GM18870 (cell line): Measurements from ENCODE around the gene TNFRSF9.
"Not testable (repeated sequence)": the region's sequence is repeated elsewhere in the genome, so short reads cannot be mapped to it uniquely, and the experiment has no call there.

ENCODE experiments used
- ATAC-seq: cut with Tn5 transposase; IDR thresholded peaks from one replicate; pipeline ENCODE4 v1.9.1; 2021; ENCODE audit warnings: moderate library complexity; ENCODE audit not compliant: unreplicated experiment

The TNFRSF9 gene

GRCh38 chr1:7940745-7941436 is at the start of gene TNFRSF9:
TNFRSF9 (minus strand) TSS chr1:7940839; CDS start chr1:7939994, 845 bp downstream.
- no peak for ATAC-seq

- no peak for ATAC-seq
Measured at GRCh38 chr1:7989762-7990428, 49.3 kb upstream of the TNFRSF9 start.

DNA sequence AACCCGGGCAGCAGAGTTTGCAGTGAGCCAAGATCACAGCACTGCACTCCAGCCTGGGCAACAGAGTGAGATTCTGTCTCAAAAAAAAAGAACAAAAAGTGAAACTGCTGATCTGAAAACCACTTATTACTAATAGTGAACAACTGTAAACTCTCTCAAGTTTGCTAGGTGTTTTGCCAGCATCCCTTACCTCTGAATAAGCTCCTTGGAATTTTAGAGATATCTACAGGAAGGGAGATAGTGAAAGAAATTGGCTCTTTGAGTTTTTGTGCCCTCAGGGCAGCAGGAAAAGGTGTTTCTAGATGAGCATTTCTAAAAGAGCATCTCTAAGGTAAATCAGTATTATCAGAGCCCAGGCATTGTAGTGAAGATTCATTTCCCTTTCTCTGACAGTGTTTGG is 47.9 kb upstream of the TNFRSF9 start:
- ATAC-seq: no peak

GRCh38 chr1:7987528-7987927 is 46.9 kb upstream of the TNFRSF9 start:
- no peak for ATAC-seq

GRCh38 chr1:7985851-7986612 is 45.4 kb upstream of the TNFRSF9 start:
- no peak for ATAC-seq

DNA sequence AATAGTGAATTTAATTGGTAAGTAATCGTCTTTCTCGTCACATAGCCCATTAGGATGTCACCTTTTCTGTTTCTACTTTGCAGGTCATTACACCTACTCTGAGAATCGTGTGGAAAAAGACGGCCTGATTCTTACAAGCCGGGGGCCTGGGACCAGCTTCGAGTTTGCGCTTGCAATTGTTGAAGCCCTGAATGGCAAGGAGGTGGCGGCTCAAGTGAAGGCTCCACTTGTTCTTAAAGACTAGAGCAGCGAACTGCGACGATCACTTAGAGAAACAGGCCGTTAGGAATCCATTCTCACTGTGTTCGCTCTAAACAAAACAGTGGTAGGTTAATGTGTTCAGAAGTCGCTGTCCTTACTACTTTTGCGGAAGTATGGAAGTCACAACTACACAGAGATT is 44.2 kb upstream of the TNFRSF9 start:
- ATAC-seq: no peak

DNA sequence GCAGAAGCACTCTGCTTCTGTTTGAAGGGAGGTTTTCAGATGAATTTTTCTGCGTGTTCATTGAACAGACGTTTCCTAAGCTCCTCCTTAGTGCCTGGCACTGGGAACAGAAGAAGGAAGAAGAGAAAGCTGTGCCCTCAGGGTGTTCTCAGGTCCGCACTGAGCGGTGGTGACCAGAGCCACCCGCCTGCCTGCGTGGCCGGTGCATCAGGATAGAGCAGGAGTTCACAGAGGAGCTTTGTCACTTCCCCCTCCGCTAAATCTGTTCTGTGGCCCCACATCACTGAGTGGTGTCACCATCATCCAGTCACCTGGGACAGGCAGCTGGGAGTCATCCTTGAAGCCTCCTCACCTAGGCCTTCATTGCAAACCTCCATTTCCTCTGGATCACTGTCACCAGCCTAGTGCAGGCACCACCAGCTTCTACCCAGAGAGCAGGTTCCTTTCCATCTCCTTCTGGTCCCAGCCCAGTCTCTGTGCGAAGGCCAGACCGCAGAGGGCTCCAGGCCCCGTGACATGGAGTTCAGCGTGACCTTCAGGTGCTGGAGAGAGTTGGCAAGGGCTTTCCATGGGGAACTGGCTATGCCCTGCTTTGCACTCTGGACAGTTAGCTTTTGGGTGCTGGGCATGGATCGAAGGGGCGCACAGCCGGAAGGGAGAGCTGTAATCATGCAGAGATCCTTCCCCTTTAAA is 42.6 kb upstream of the TNFRSF9 start:
- no peak for ATAC-seq

- no peak for ATAC-seq
Measured at GRCh38 chr1:7980984-7981383, 40.3 kb upstream of the TNFRSF9 start.

DNA sequence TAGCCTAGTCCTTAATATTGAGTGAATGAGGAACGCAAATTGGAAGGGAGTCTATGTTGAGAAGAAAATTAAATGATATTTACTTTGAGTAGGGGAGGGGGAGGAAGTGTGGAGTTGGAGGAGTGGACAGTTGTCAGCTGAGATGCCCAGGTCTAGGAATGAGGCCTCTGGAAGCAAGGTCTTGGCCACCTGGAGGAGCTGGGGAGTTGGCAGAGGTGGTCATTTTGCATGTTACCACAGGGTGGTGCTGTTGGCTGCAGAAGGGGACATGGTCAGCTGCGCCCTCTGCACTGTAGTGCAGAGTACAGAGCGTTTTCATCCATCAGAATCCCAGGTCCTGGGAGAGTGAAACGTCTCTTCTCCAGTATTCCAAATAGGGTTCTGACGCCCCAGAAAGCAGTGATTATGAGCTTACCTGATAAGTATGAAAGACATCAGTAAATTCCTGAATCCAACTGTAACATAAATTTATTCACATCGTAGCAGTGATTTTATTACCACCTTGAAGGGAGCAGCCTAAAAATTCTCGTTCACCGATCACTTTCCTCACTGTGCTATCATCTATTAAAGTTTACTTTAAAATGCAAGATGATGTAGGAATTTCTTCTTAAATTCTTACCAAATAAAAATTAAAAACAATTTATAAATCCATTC is 34.7 kb upstream of the TNFRSF9 start:
- no peak for ATAC-seq

DNA sequence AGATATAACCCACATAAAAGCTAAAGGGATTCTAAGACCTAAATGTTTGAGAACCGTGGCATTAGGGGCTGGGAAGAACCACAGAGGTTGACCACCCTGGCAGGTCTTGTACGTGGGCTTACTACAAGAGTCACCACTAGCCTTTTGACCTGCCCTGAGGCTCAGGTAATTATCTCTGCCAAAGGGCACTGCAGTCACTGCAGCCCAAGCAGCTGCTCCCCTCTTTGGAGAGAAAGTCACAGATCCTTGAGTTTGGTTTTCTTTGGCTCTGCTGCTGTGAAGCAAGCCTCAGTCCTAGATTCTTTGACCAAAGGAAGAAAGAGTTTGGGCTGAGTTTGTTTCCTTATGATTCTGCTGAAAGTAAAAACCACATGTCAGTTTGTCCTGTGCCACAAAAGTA is 32.4 kb upstream of the TNFRSF9 start:
- ATAC-seq: no peak

- no peak for ATAC-seq
Measured at GRCh38 chr1:7972285-7972684, 31.6 kb upstream of the TNFRSF9 start.

- no peak for ATAC-seq
Measured at GRCh38 chr1:7971024-7971423, 30.4 kb upstream of the TNFRSF9 start.

- no peak for ATAC-seq
Measured at GRCh38 chr1:7970246-7970645, 29.6 kb upstream of the TNFRSF9 start.

- ATAC-seq: no peak
Measured at GRCh38 chr1:7967651-7968050, 27.0 kb upstream of the TNFRSF9 start.

GRCh38 chr1:7967196-7967595 is 26.6 kb upstream of the TNFRSF9 start:
- no peak for ATAC-seq

- ATAC-seq: no peak
Measured at GRCh38 chr1:7964476-7964875, 23.8 kb upstream of the TNFRSF9 start.

GRCh38 chr1:7963841-7964240 is 23.2 kb upstream of the TNFRSF9 start:
- not testable (repeated sequence) for ATAC-seq

DNA sequence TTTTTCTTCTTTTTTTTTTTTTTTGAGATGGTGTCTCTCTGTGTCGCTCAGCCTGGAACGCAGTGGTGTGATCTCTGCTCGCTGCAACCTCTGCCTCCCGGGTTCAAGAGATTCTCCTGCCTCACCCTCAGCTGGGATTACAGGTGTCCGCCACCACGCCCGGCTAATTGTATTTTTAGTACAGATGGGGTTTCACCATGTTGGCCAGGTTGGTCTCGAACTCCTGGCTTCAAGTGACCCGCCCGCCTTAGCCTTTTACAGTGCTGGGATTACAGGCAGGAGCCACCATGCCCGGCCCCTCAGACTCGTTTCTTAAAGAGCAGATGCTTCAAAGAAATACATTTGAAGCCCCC is 22.7 kb upstream of the TNFRSF9 start:
- not testable (repeated sequence) for ATAC-seq

DNA sequence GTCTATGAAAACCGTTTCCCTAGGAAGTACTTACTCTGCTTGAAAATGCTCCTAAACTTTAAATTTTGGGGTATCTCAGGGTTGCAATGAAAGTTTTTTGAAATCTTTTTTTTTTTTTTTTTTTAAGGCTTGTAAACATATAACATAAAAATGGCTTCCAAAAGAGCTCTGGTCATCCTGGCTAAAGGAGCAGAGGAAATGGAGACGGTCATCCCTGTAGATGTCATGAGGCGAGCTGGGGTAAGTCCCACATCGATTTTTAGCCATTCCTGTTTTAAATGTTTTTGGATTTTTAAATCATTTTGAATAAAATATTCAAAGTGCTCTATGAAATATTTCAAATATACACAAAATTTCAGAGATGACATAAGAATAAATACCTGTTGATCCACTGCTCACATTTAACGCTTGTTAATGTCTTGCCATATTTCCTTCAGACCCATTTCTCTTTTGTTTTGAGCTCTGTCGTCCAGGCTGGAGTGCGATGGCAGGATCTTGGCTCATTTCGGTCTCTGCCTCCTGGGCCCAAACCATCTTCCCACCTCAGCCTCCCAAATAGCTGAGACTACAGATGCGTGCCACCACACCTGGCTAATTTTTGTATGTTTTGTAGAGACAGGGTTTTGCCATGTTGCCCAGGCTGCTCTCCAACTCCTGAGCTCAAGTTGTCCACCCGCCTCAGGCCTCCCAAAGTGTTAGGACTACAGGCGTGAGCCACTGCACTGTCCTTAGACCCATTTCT is 22.2 kb upstream of the TNFRSF9 start:
- ATAC-seq: no peak

- no peak for ATAC-seq
Measured at GRCh38 chr1:7962014-7962335, 21.3 kb upstream of the TNFRSF9 start.
